ENCODE results near the gene NDUFB6.
"Not testable (repeated sequence)": the region's sequence is repeated elsewhere in the genome, so short reads cannot be mapped to it uniquely, and the experiment has no call there.

Gene NDUFB6

GRCh38 chr9:32552172-32552872, 20.6 kb downstream of the NDUFB6 start, which contains the start of the genes SMIM27 and TOPORS:
TSS of gene SMIM27 (plus strand) at chr9:32552327. CDS start at chr9:32552435, 108 bp downstream.
TSS of gene TOPORS (minus strand) at chr9:32552586. CDS start at chr9:32552436, 150 bp downstream.
- DNase-seq (peak; percentile 84), ATAC-seq (replicated peaks) (peak; percentile 85 to 86)
- Mint-ChIP-seq H3K27ac (peak within 1 kb of the TSS; percentile 97), H3K36me3 (peaks cover 9 to 22% of the 10 kb centered on the region in 2 donors), H3K27me3 (no peaks in the 10 kb centered on the region), H3K9me3 (no peaks in the 10 kb centered on the region), H3K4me1 (peaks cover 15 to 49% of the 10 kb centered on the region in 2 donors), H3K4me3 (peak within 1 kb of the TSS; percentile 88 to 94)

GRCh38 chr9:32551276-32552051, 21.5 kb downstream of the NDUFB6 start:
- H3K27me3 Mint-ChIP-seq: no peaks in the 10 kb centered on the region
- peak overlapping the region; percentile 88 to 94 for H3K4me3 Mint-ChIP-seq
- no peaks in the 10 kb centered on the region for H3K9me3 Mint-ChIP-seq
- peak overlapping the region; percentile 97 for H3K27ac Mint-ChIP-seq
- peaks cover 10 to 28% of the 10 kb centered on the region in 2 donors for H3K36me3 Mint-ChIP-seq
- H3K4me1 Mint-ChIP-seq: peaks cover 15 to 48% of the 10 kb centered on the region in 2 donors
- ATAC-seq (replicated peaks): peak; percentile 39 to 47
- DNase-seq: peak; percentile 35

GRCh38 chr9:32550562-32551275, 22.2 kb downstream of the NDUFB6 start:
- H3K9me3 Mint-ChIP-seq: no peaks in the 10 kb centered on the region
- DNase-seq (peak; percentile 83), ATAC-seq (replicated peaks) (peak; percentile 63 to 75)
- H3K27me3 Mint-ChIP-seq: no peaks in the 10 kb centered on the region
- peaks cover 13 to 48% of the 10 kb centered on the region in 2 donors for H3K4me1 Mint-ChIP-seq
- H3K36me3 Mint-ChIP-seq: peaks cover 12 to 28% of the 10 kb centered on the region in 2 donors
- H3K27ac Mint-ChIP-seq: peak overlapping the region; percentile 97
- H3K4me3 Mint-ChIP-seq: peak overlapping the region; percentile 88 to 94

- no peaks in the 10 kb centered on the region for H3K27me3 Mint-ChIP-seq
- DNase-seq: no peak
Measured at GRCh38 chr9:32550150-32550561, 22.8 kb downstream of the NDUFB6 start.

GRCh38 chr9:32548213-32548612, 24.7 kb downstream of the NDUFB6 start:
- not testable (repeated sequence) for H3K4me3 Mint-ChIP-seq; H3K27ac Mint-ChIP-seq; H3K27me3 Mint-ChIP-seq; ATAC-seq (replicated peaks); H3K9me3 Mint-ChIP-seq; DNase-seq
- peaks cover 16 to 36% of the 10 kb centered on the region in 2 donors for H3K36me3 Mint-ChIP-seq
- H3K4me1 Mint-ChIP-seq: peaks cover 13 to 44% of the 10 kb centered on the region in 2 donors

More at GRCh38 chr9:32550150-32550561, 22.8 kb downstream of the NDUFB6 start:
- no peaks in the 10 kb centered on the region for H3K9me3 Mint-ChIP-seq
- peaks cover 12 to 28% of the 10 kb centered on the region in 2 donors for H3K36me3 Mint-ChIP-seq
- peak overlapping the region; percentile 42 for H3K27ac Mint-ChIP-seq
- peaks cover 13 to 46% of the 10 kb centered on the region in 2 donors for H3K4me1 Mint-ChIP-seq
- ATAC-seq (replicated peaks): no peak
- peak overlapping the region; percentile 88 to 94 for H3K4me3 Mint-ChIP-seq

- Mint-ChIP-seq H3K9me3 (no peaks in the 10 kb centered on the region), H3K36me3 (peaks cover 28 to 45% of the 10 kb centered on the region in 2 donors), H3K27me3 (no peaks in the 10 kb centered on the region), H3K4me1 (peaks cover 13 to 34% of the 10 kb centered on the region in 2 donors), H3K27ac (peak overlapping the region; percentile 20), H3K4me3 (no peak overlapping the region)
- ATAC-seq (replicated peaks): no peak
- DNase-seq: no peak
Measured at GRCh38 chr9:32545884-32546283, 27.1 kb downstream of the NDUFB6 start.

- no peaks in the 10 kb centered on the region for H3K27me3 Mint-ChIP-seq
- ATAC-seq (replicated peaks) (no peak), DNase-seq (no peak)
- H3K27ac Mint-ChIP-seq: no peak overlapping the region
- peaks cover 26 to 39% of the 10 kb centered on the region in 2 donors for H3K36me3 Mint-ChIP-seq
- H3K9me3 Mint-ChIP-seq: no peaks in the 10 kb centered on the region
- no peak overlapping the region for H3K4me3 Mint-ChIP-seq
- H3K4me1 Mint-ChIP-seq: peaks cover 2 to 9% of the 10 kb centered on the region in 2 donors
Measured at GRCh38 chr9:32543047-32543446, 29.9 kb downstream of the NDUFB6 start.

GRCh38 chr9:32533816-32534215, 39.1 kb downstream of the NDUFB6 start:
- Mint-ChIP-seq H3K9me3 (peaks cover 0 to 2% of the 10 kb centered on the region in 2 donors), H3K4me1 (peaks cover 4 to 5% of the 10 kb centered on the region in 2 donors), H3K36me3 (peaks cover 19 to 31% of the 10 kb centered on the region in 2 donors), H3K27me3 (no peaks in the 10 kb centered on the region), H3K4me3 (no peak overlapping the region), H3K27ac (no peak overlapping the region)
- ATAC-seq (replicated peaks) (no peak), DNase-seq (no peak)

GRCh38 chr9:32533336-32533735, 39.6 kb downstream of the NDUFB6 start:
- no peak overlapping the region for H3K4me3 Mint-ChIP-seq
- no peak overlapping the region for H3K27ac Mint-ChIP-seq
- H3K27me3 Mint-ChIP-seq: no peaks in the 10 kb centered on the region
- no peak for ATAC-seq (replicated peaks)
- peaks cover 4 to 5% of the 10 kb centered on the region in 2 donors for H3K4me1 Mint-ChIP-seq
- peaks cover 19 to 30% of the 10 kb centered on the region in 2 donors for H3K36me3 Mint-ChIP-seq
- DNase-seq: no peak
- peaks cover 0 to 2% of the 10 kb centered on the region in 2 donors for H3K9me3 Mint-ChIP-seq

GRCh38 chr9:32526707-32527048, 46.3 kb downstream of the NDUFB6 start:
- DNase-seq (no peak), ATAC-seq (replicated peaks) (no peak)
- H3K4me3 Mint-ChIP-seq: peak overlapping the region; percentile 98 to 99
- H3K27ac Mint-ChIP-seq: peak overlapping the region; percentile 96
- no peaks in the 10 kb centered on the region for H3K27me3 Mint-ChIP-seq
- H3K36me3 Mint-ChIP-seq: peaks cover 12 to 22% of the 10 kb centered on the region in 2 donors
- H3K4me1 Mint-ChIP-seq: peaks cover 16 to 27% of the 10 kb centered on the region in 2 donors
- H3K9me3 Mint-ChIP-seq: peaks cover 6 to 8% of the 10 kb centered on the region in 2 donors

- Mint-ChIP-seq H3K27ac (peak within 1 kb of the TSS; percentile 96), H3K4me1 (peaks cover 16 to 27% of the 10 kb centered on the region in 2 donors), H3K27me3 (no peaks in the 10 kb centered on the region), H3K9me3 (peaks cover 6 to 8% of the 10 kb centered on the region in 2 donors), H3K36me3 (peaks cover 10 to 17% of the 10 kb centered on the region in 2 donors), H3K4me3 (peak within 1 kb of the TSS; percentile 98 to 99)
- DNase-seq (peak; percentile 53), ATAC-seq (replicated peaks) (peak; percentile 70 to 73)
Measured at GRCh38 chr9:32526041-32526706, 46.8 kb downstream of the NDUFB6 start, which contains the start of gene RIGI. TSS of gene RIGI (minus strand) at chr9:32526196. CDS start at chr9:32526166, 30 bp downstream.

GRCh38 chr9:32525709-32526030, 47.3 kb downstream of the NDUFB6 start:
- Mint-ChIP-seq H3K36me3 (peaks cover 7 to 12% of the 10 kb centered on the region in 2 donors), H3K27ac (peak overlapping the region; percentile 96), H3K27me3 (no peaks in the 10 kb centered on the region), H3K9me3 (peaks cover 6% of the 10 kb centered on the region in 2 donors), H3K4me1 (peaks cover 16 to 27% of the 10 kb centered on the region in 2 donors), H3K4me3 (peak overlapping the region; percentile 98 to 99)
- ATAC-seq (replicated peaks): peak in 1 of 2 donors; percentile 40
- DNase-seq: no peak

GRCh38 chr9:32524892-32525708, 47.9 kb downstream of the NDUFB6 start:
- Mint-ChIP-seq H3K4me1 (peaks cover 16 to 27% of the 10 kb centered on the region in 2 donors), H3K4me3 (peak overlapping the region; percentile 98 to 99), H3K27me3 (no peaks in the 10 kb centered on the region), H3K27ac (peak overlapping the region; percentile 96), H3K36me3 (peaks cover 7 to 12% of the 10 kb centered on the region in 2 donors), H3K9me3 (peaks cover 6% of the 10 kb centered on the region in 2 donors)
- DNase-seq (no peak), ATAC-seq (replicated peaks) (peak; percentile 52 to 59)

Measured in stimulated activated naive B cell treated with anti-CD40 and anti-IgM and Interleukin-4, amounts not matched to agents 10 μg/mL and 1 μg/mL and 100 μg/mL, for 72 hours (primary cell).